ENCODE data around the gene PHRF1.

Gene PHRF1

DNA sequence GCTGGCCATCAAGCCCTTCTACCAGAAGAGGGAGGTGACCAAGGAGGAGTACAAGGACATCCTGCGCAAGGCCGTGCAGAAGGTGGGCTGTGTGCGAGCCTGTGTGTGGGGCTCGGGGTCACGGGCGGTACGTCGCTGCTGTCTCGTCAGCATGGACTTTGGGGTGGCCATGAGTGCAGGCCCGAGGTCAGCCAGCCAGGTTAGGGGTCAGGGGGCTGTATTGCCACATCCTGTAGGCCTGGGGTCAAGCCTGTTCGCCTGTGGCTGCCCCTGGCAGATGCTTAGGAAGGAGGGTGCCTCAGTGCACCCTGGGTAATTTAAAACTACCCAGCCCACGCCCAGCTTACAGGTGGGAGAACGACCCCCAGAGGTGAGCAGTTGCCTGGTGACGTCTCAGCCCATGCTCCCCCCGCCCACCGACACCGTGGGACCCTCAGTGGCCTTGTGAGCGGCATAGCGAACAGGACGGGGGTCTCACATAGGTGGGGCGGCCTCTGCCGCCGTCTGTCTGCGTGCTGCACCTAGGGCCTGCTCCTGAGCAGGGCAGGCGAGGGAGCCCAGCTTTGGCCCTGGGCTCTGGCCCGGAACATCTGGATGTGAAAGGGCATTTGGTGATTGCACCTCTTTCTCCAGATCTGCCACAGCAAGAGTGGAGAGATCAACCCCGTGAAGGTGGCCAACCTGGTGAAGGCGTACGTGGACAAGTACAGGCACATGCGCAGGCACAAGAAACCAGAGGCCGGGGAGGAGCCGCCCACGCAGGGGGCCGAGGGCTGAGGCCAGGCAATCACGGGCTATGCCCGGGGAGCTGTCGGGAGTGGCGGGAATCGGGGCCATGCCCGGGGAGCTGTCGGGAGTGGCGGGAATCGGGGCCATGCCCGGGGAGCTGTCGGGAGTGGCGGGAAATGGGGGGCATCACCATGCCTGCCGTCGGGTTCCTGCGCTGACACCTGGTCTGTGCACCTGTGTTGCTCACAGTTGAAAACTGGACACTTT, 35.0 kb downstream of the PHRF1 start:
- peaks cover 32% of the 10 kb centered on the region for H3K36me3 ChIP-seq (ENCODE audit: control insufficient read depth, insufficient read depth, low read length)
- H3K9me3 ChIP-seq (ENCODE audit: control insufficient read depth, low read length), result no peaks in the 10 kb centered on the region

GRCh38 chr11:612201-612960, 36.1 kb downstream of the PHRF1 start:
- Histone ChIP-seq H3K4me1 (ENCODE audit: control insufficient read depth, insufficient read depth, low read length) (peaks cover 7% of the 10 kb centered on the region), H3K36me3 (ENCODE audit: control insufficient read depth, insufficient read depth, low read length) (peaks cover 25% of the 10 kb centered on the region)

More for the DNA sequence above, 35.0 kb downstream of the PHRF1 start:
- peaks cover 7% of the 10 kb centered on the region for H3K4me1 ChIP-seq (ENCODE audit: control insufficient read depth, insufficient read depth, low read length)
- no peak overlapping the region for H3K4me3 ChIP-seq (ENCODE audit: insufficient read depth, low read depth, low read length)
- no peak overlapping the region for H3K27ac ChIP-seq (ENCODE audit: insufficient read depth, low read depth, low read length, poor library complexity, severe bottlenecking)
- H3K27me3 ChIP-seq (ENCODE audit: control insufficient read depth, insufficient read depth, low read length, poor library complexity, severe bottlenecking), result no peaks in the 10 kb centered on the region
- 96% methylated on average over 48 to 49 of the region's 49 CpGs for WGBS, 2 experiments

GRCh38 chr11:612961-613300, 36.7 kb downstream of the PHRF1 start:
- no peaks in the 10 kb centered on the region for H3K27me3 ChIP-seq (ENCODE audit: control insufficient read depth, insufficient read depth, low read length, poor library complexity, severe bottlenecking)
- peaks cover 7% of the 10 kb centered on the region for H3K4me1 ChIP-seq (ENCODE audit: control insufficient read depth, insufficient read depth, low read length)
- no peak overlapping the region for H3K27ac ChIP-seq (ENCODE audit: insufficient read depth, low read depth, low read length, poor library complexity, severe bottlenecking)
- 94 to 95% methylated on average over 10 of the region's 10 CpGs for WGBS, 2 experiments
- H3K9me3 ChIP-seq (ENCODE audit: control insufficient read depth, low read length), result no peaks in the 10 kb centered on the region
- no peak overlapping the region for H3K4me3 ChIP-seq (ENCODE audit: insufficient read depth, low read depth, low read length)
- H3K36me3 ChIP-seq (ENCODE audit: control insufficient read depth, insufficient read depth, low read length), result peaks cover 20% of the 10 kb centered on the region

More at GRCh38 chr11:612201-612960, 36.1 kb downstream of the PHRF1 start:
- 88 to 89% methylated on average over 27 of the region's 27 CpGs for WGBS, 2 experiments
- Histone ChIP-seq H3K27ac (ENCODE audit: insufficient read depth, low read depth, low read length, poor library complexity, severe bottlenecking) (no peak overlapping the region), H3K9me3 (ENCODE audit: control insufficient read depth, low read length) (no peaks in the 10 kb centered on the region), H3K27me3 (ENCODE audit: control insufficient read depth, insufficient read depth, low read length, poor library complexity, severe bottlenecking) (no peaks in the 10 kb centered on the region), H3K4me3 (ENCODE audit: insufficient read depth, low read depth, low read length) (no peak overlapping the region)

DNA sequence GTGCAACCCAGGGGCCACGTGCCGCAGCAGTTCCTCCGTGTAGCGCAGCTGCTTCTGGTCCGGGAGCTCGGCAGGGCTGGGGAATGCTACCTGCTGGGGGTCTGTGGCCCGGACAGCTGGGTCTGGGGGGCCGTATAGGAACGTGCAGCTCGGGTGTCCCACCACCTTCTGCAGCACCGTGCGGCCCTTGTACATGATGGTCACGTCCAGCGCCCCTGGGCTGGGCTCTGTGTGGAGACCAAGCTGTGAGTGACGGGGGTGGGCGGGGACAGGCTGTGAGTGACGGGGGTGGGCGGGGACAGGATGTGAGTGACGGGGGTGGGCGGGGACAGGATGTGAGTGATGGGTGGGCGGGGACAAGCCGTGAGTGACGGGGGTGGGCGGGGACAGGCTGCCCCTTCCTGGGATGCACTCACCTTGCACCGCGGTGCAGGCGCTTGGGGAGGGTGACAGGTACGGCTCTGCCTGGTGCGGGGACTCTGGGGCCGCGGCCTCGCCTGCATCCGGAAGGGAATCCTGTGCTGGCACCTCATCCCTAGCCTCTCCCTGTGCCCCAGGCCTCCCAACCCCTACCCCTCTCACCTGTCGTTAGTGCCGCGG, 37.2 kb downstream of the PHRF1 start:
- no peaks in the 10 kb centered on the region for H3K27me3 ChIP-seq (ENCODE audit: control insufficient read depth, insufficient read depth, low read length, poor library complexity, severe bottlenecking)
- no peak overlapping the region for H3K27ac ChIP-seq (ENCODE audit: insufficient read depth, low read depth, low read length, poor library complexity, severe bottlenecking)
- 39 to 42% methylated on average over 32 to 36 of the region's 36 CpGs for WGBS, 2 experiments
- peaks cover 7% of the 10 kb centered on the region for H3K4me1 ChIP-seq (ENCODE audit: control insufficient read depth, insufficient read depth, low read length)
- H3K36me3 ChIP-seq (ENCODE audit: control insufficient read depth, insufficient read depth, low read length), result peaks cover 16% of the 10 kb centered on the region
- H3K4me3 ChIP-seq (ENCODE audit: insufficient read depth, low read depth, low read length), result no peak overlapping the region
- no peaks in the 10 kb centered on the region for H3K9me3 ChIP-seq (ENCODE audit: control insufficient read depth, low read length)

- H3K36me3 ChIP-seq (ENCODE audit: control insufficient read depth, insufficient read depth, low read length), result peaks cover 10% of the 10 kb centered on the region
- WGBS, 2 experiments, result 83 to 89% methylated on average over 14 of the region's 14 CpGs
- no peaks in the 10 kb centered on the region for H3K9me3 ChIP-seq (ENCODE audit: control insufficient read depth, low read length)
- H3K4me1 ChIP-seq (ENCODE audit: control insufficient read depth, insufficient read depth, low read length), result peaks cover 7% of the 10 kb centered on the region
- no peak overlapping the region for H3K27ac ChIP-seq (ENCODE audit: insufficient read depth, low read depth, low read length, poor library complexity, severe bottlenecking)
- H3K27me3 ChIP-seq (ENCODE audit: control insufficient read depth, insufficient read depth, low read length, poor library complexity, severe bottlenecking), result no peaks in the 10 kb centered on the region
- no peak overlapping the region for H3K4me3 ChIP-seq (ENCODE audit: insufficient read depth, low read depth, low read length)
Observed at GRCh38 chr11:614021-614622, 37.9 kb downstream of the PHRF1 start.

- Histone ChIP-seq H3K9me3 (ENCODE audit: control insufficient read depth, low read length) (no peaks in the 10 kb centered on the region), H3K27me3 (ENCODE audit: control insufficient read depth, insufficient read depth, low read length, poor library complexity, severe bottlenecking) (no peaks in the 10 kb centered on the region), H3K4me3 (ENCODE audit: insufficient read depth, low read depth, low read length) (peak overlapping the region; percentile 67), H3K4me1 (ENCODE audit: control insufficient read depth, insufficient read depth, low read length) (peaks cover 7% of the 10 kb centered on the region), H3K36me3 (ENCODE audit: control insufficient read depth, insufficient read depth, low read length) (peaks cover 3% of the 10 kb centered on the region), H3K27ac (ENCODE audit: insufficient read depth, low read depth, low read length, poor library complexity, severe bottlenecking) (peak overlapping the region; percentile 83)
- 89 to 90% methylated on average over 68 of the region's 68 CpGs for WGBS, 2 experiments
Observed at GRCh38 chr11:614623-615503, 38.6 kb downstream of the PHRF1 start.

DNA sequence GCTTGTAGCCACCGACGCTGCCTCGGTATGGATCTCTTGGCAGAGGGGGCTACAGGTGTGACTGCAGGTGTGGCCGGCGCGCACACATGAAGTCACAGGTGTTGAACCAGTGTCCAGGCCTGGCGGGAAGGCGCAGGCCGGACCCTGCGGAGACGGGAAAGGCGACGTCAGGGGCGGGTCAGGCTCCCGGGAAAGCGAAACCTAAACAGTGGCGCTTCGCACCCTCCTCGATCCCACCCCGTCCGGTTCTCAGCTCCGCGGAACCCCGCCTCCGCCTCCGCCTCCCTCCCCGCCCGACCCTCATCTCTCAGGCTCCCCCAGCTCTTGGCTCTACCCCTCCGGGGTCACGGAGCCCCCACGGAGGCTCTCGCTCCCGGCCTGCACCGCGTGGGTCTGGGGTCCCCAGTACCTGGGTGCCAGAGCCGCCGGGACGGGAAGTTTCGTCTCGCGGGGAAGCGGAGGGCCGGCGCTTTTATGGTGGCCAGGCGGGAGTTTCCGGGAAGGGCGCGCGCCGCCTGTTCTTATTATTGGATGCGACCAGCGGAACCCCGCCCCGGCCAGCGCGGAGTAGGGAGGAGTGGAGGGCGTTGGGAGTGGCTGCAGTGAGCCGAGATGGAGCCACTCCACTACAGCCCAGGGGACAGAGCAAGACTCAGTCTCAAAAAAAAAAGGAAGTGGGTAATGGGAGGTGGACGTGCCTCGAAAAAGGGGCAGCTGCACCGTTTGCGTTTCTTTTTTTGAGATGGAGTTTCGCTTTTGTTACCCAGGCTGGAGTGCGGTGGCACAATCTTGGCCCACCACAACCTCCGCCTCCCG, 39.4 kb downstream of the PHRF1 start, which contains the start of gene IRF7:
Gene IRF7 (minus strand): TSS at position 447 of the 816 bp plus-strand sequence. CDS start 586 bp downstream, outside the sequence.
- H3K4me3 ChIP-seq (ENCODE audit: insufficient read depth, low read depth, low read length), result peak within 1 kb of the TSS; percentile 67
- H3K4me1 ChIP-seq (ENCODE audit: control insufficient read depth, insufficient read depth, low read length), result peaks cover 7% of the 10 kb centered on the region
- peak within 1 kb of the TSS; percentile 83 for H3K27ac ChIP-seq (ENCODE audit: insufficient read depth, low read depth, low read length, poor library complexity, severe bottlenecking)
- 12% methylated on average over 66 of the region's 66 CpGs for WGBS, 2 experiments
- H3K27me3 ChIP-seq (ENCODE audit: control insufficient read depth, insufficient read depth, low read length, poor library complexity, severe bottlenecking), result no peaks in the 10 kb centered on the region
- no peaks in the 10 kb centered on the region for H3K36me3 ChIP-seq (ENCODE audit: control insufficient read depth, insufficient read depth, low read length)
- H3K9me3 ChIP-seq (ENCODE audit: control insufficient read depth, low read length), result no peaks in the 10 kb centered on the region

DNA sequence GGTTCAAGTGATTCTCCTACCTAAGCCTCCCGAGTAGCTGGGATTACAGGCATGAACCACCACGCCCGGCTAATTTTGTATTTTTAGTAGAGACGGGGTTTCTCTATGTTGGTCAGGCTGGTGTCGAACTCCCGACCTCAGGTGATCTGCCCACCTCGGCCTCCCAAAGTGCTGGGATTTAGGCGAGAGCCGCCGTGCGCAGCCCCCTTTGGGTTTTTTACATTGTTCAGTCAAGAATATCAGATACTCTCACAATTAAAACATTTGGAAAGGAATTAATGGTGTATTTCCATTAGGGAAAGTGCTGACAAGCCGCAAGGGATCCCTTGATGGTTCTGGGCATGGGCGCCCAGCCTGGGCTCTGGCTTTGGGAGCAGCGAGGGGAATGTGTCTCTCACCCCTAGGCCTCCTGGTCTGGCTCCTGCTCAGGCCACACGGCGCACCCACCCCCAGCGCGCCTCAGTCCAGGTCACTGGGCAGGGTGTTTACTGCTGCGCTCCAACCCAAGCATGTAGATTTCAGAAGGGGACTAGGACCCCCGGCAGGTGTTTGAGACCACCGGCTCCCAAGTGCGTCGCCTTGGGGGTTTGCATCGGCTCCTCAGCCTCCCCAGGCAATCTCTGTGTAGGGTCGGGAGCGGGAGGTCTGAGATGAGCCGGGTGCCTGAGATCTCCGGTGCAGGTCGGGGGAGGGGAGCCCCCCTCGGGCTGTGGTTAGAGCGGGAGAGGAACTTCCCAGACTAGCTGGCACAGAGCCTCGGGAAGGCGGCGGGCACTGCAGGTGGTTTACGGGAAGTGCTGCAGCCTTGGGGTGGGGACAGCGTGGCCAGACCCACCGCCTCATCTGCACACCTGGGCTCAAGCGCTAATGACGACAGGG, 40.3 kb downstream of the PHRF1 start:
- peaks cover 7% of the 10 kb centered on the region for H3K4me1 ChIP-seq (ENCODE audit: control insufficient read depth, insufficient read depth, low read length)
- no peak overlapping the region for H3K27ac ChIP-seq (ENCODE audit: insufficient read depth, low read depth, low read length, poor library complexity, severe bottlenecking)
- H3K27me3 ChIP-seq (ENCODE audit: control insufficient read depth, insufficient read depth, low read length, poor library complexity, severe bottlenecking), result no peaks in the 10 kb centered on the region
- WGBS, 2 experiments, result 93 to 94% methylated on average over 36 to 39 of the region's 39 CpGs
- no peaks in the 10 kb centered on the region for H3K9me3 ChIP-seq (ENCODE audit: control insufficient read depth, low read length)
- no peak overlapping the region for H3K4me3 ChIP-seq (ENCODE audit: insufficient read depth, low read depth, low read length)
- H3K36me3 ChIP-seq (ENCODE audit: control insufficient read depth, insufficient read depth, low read length), result no peaks in the 10 kb centered on the region
